ENCODE results near the gene PDAP1. TPM values are rescaled to one million over a fixed set of nuclear protein-coding genes. Genes with fewer than 3 reads are reported as not detected.
A peak's percentile ranks its signal among the peaks of the same experiment; 100 is the strongest.

The PDAP1 gene
- total and polyA plus RNA-seq, 9 of the 15 experiments (the other 6 are each of a cell fraction or from before 2014, with no cell fraction given) = 10.2 to 315 (median 129) TPM

DNA sequence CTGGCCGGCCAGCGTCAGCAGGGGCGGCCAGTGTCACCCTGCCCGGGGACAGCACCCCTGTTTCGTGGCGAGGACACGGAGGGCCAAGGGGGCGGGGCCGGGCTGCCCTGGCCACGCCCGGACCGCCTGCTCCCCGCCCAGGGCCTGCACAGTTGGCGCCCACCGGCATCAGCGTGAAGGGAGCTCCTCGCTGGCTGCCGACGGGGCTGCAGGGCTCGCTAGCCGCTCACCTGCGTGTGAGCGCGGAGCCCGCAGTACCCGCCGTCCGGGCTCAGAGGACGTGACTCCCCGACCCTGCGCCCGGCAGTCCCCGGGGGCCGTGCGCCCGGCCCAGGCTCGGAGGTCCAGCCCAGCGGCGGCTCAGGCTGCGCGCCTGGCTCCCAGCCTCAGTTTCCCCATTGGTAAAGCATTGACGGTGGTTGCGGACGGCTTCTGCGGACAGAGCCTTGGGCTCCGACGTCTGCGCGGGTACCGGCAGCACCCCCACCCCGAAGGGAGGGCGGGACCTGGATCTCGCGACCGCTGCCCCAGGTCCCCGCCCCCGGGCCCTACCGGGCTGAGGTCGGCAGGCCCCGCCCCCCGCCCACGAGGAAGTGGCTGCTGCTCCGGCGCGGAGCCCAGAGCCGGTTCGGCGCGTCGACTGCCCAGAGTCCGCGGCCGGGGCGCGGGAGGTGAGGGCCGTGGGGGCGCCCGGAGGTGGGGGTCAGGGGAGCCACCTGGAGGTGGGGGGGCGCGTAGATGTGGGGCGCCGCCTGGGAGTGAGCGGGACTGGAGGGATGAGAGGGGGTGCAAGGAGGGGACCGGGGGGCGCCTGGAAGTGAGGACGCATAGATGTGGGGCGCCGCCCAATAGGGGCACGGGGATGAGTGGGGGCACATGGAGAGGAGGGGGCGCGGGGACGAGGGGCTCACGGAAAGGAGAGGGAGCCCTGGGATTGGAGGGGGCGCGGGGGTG is 34.0 kb downstream of the PDAP1 start, which contains the start of gene ARPC1B (continued):
- TF ChIP-seq, protein P1, sequence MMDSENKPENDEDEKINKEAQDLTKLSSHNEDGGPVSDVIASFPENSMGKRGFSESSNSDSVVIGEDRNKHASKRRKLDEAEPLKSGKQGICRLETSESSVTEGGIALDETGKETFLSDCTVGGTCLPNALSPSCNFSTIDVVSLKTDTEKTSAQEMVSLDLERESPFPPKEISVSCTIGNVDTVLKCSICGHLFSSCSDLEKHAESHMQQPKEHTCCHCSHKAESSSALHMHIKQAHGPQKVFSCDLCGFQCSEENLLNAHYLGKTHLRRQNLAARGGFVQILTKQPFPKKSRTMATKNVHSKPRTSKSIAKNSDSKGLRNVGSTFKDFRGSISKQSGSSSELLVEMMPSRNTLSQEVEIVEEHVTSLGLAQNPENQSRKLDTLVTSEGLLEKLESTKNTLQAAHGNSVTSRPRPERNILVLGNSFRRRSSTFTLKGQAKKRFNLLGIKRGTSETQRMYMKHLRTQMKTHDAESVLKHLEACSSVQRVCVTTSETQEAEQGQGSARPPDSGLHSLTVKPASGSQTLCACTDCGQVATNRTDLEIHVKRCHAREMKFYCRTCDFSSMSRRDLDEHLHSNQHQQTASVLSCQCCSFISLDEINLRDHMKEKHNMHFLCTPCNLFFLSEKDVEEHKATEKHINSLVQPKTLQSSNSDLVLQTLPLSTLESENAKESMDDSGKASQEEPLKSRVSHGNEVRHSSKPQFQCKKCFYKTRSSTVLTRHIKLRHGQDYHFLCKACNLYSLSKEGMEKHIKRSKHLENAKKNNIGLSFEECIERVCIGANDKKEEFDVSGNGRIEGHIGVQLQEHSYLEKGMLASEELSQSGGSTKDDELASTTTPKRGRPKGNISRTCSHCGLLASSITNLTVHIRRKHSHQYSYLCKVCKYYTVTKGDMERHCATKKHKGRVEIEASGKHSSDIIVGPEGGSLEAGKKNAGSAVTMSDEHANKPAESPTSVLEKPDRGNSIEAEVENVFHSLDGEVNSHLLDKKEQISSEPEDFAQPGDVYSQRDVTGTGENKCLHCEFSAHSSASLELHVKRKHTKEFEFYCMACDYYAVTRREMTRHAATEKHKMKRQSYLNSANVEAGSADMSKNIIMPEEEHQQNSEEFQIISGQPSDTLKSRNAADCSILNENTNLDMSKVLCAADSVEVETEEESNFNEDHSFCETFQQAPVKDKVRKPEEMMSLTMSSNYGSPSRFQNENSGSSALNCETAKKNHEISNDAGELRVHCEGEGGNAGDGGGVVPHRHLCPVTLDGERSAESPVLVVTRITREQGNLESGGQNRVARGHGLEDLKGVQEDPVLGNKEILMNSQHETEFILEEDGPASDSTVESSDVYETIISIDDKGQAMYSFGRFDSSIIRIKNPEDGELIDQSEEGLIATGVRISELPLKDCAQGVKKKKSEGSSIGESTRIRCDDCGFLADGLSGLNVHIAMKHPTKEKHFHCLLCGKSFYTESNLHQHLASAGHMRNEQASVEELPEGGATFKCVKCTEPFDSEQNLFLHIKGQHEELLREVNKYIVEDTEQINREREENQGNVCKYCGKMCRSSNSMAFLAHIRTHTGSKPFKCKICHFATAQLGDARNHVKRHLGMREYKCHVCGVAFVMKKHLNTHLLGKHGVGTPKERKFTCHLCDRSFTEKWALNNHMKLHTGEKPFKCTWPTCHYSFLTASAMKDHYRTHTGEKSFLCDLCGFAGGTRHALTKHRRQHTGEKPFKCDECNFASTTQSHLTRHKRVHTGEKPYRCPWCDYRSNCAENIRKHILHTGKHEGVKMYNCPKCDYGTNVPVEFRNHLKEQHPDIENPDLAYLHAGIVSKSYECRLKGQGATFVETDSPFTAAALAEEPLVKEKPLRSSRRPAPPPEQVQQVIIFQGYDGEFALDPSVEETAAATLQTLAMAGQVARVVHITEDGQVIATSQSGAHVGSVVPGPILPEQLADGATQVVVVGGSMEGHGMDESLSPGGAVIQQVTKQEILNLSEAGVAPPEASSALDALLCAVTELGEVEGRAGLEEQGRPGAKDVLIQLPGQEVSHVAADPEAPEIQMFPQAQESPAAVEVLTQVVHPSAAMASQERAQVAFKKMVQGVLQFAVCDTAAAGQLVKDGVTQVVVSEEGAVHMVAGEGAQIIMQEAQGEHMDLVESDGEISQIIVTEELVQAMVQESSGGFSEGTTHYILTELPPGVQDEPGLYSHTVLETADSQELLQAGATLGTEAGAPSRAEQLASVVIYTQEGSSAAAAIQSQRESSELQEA (IDR thresholded peaks at IDR 0.05; ENCODE audit: low read depth) = no peak
- TF ChIP-seq MAZ (CRISPR knock-in tag; conservative IDR thresholded peaks at IDR 0.05 in 1 of 2, IDR thresholded peaks at IDR 0.05 in 1 of 2) (peak; percentile 37 to 77), TEAD1 (CRISPR knock-in tag; IDR thresholded peaks at IDR 0.05) (no peak; a peak in 1 of 4 replicates), ZNF212 (CRISPR knock-in tag; IDR thresholded peaks at IDR 0.05) (no peak), MEF2A (IDR thresholded peaks at IDR 0.05; ENCODE audit: control insufficient read depth, low read depth, low read length) (no peak), KLF6 (CRISPR knock-in tag; IDR thresholded peaks at IDR 0.05; ENCODE audit: borderline replicate concordance) (no peak), ZNF764 (CRISPR knock-in tag; IDR thresholded peaks at IDR 0.05; ENCODE audit: low read depth) (no peak)
- TF ChIP-seq, protein P2, sequence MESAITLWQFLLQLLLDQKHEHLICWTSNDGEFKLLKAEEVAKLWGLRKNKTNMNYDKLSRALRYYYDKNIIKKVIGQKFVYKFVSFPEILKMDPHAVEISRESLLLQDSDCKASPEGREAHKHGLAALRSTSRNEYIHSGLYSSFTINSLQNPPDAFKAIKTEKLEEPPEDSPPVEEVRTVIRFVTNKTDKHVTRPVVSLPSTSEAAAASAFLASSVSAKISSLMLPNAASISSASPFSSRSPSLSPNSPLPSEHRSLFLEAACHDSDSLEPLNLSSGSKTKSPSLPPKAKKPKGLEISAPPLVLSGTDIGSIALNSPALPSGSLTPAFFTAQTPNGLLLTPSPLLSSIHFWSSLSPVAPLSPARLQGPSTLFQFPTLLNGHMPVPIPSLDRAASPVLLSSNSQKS (CRISPR knock-in tag; IDR thresholded peaks at IDR 0.05) = no peak
- TF ChIP-seq, protein P3, sequence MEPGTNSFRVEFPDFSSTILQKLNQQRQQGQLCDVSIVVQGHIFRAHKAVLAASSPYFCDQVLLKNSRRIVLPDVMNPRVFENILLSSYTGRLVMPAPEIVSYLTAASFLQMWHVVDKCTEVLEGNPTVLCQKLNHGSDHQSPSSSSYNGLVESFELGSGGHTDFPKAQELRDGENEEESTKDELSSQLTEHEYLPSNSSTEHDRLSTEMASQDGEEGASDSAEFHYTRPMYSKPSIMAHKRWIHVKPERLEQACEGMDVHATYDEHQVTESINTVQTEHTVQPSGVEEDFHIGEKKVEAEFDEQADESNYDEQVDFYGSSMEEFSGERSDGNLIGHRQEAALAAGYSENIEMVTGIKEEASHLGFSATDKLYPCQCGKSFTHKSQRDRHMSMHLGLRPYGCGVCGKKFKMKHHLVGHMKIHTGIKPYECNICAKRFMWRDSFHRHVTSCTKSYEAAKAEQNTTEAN (CRISPR knock-in tag; IDR thresholded peaks at IDR 0.05) = no peak
- TF ChIP-seq, protein P4, sequence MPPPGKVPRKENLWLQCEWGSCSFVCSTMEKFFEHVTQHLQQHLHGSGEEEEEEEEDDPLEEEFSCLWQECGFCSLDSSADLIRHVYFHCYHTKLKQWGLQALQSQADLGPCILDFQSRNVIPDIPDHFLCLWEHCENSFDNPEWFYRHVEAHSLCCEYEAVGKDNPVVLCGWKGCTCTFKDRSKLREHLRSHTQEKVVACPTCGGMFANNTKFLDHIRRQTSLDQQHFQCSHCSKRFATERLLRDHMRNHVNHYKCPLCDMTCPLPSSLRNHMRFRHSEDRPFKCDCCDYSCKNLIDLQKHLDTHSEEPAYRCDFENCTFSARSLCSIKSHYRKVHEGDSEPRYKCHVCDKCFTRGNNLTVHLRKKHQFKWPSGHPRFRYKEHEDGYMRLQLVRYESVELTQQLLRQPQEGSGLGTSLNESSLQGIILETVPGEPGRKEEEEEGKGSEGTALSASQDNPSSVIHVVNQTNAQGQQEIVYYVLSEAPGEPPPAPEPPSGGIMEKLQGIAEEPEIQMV (tag; conservative IDR thresholded peaks at IDR 0.05; ENCODE audit: low read depth) = no peak
- TF ChIP-seq, protein P5, sequence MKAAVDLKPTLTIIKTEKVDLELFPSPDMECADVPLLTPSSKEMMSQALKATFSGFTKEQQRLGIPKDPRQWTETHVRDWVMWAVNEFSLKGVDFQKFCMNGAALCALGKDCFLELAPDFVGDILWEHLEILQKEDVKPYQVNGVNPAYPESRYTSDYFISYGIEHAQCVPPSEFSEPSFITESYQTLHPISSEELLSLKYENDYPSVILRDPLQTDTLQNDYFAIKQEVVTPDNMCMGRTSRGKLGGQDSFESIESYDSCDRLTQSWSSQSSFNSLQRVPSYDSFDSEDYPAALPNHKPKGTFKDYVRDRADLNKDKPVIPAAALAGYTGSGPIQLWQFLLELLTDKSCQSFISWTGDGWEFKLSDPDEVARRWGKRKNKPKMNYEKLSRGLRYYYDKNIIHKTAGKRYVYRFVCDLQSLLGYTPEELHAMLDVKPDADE (conservative IDR thresholded peaks at IDR 0.05; ENCODE audit: control insufficient read depth, low read depth, low read length) = peak; percentile 47; the same call in 1 of the 2 replicates

Data from K562 (cell line).